Prostate gland (tissue), 2 donors: ENCODE results near the gene LRRC4C. TPM values are rescaled to one million over a fixed set of nuclear protein-coding genes. Genes with fewer than 3 reads are reported as not detected.

Experiments
- DNase-seq: peaks from one replicate; pipeline ENCODE4 v3.0.0-alpha.2; 2019; ENCODE audit warnings: low spot score
- H3K27ac ChIP-seq, 2 donors: fragments of 200-600 bp; sonication (generic); 2 replicates each; pipeline ENCODE4 v1.5.1; 2017 to 2019
- H3K27me3 ChIP-seq: fragments of 200-600 bp; sonication (generic); replicated peaks from 2 replicates; pipeline ENCODE4 v1.5.1; 2019; ENCODE audit not compliant: insufficient read depth
- H3K36me3 ChIP-seq, 2 donors: fragments of 200-600 bp; sonication (generic); 1 replicate in 1 of 2; 2 replicates in 1 of 2; pipeline versions ENCODE4 v1.5.1 to v1.8.1; 2017 to 2019
- H3K4me1 ChIP-seq: fragments of 200-600 bp; sonication (generic); replicated peaks from 2 replicates; pipeline ENCODE4 v1.5.1; 2019
- H3K4me3 ChIP-seq, 2 donors: fragments of 200-600 bp; sonication (generic); 2 replicates each; pipeline ENCODE4 v1.5.1; 2017 to 2019
- H3K9me3 ChIP-seq: fragments of 200-600 bp; sonication (generic); 2 replicates; pipeline ENCODE4 v1.5.1; 2017
- CTCF ChIP-seq, 4 experiments: fragments of 200-600 bp in 2 of 4; fragments of 450-650 bp in 2 of 4; sonication (generic) in 2 of 4; IDR thresholded peaks; 1 replicate in 3 of 4; 2 replicates in 1 of 4; pipeline ENCODE4 v1.5.1; 2016 to 2019; ENCODE audit warnings: antibody characterized with exemption in 4 of 4, mild to moderate bottlenecking in 2 of 4, moderate library complexity in 2 of 4
- POLR2A ChIP-seq: fragments of 450-650 bp; IDR thresholded peaks from one replicate; pipeline ENCODE4 v1.6.1; 2016; ENCODE audit warnings: antibody characterized with exemption, mild to moderate bottlenecking
- POLR2AphosphoS5 ChIP-seq: sonication (generic); formaldehyde crosslinking; IDR thresholded peaks from one replicate; pipeline ENCODE4 v1.6.1; 2017; ENCODE audit warnings: antibody characterized with exemption
- WGBS: methylation state at CpG from one replicate; pipeline ENCODE4 v1.1.5; 2018; 5-methylcytosine and 5-hydroxymethylcytosine counted together
- intact Hi-C: fragments of 100-400 bp; cut with DNase I; formaldehyde crosslinking; loops from one replicate; pipeline ENCODE4 v1.14.2; 2022
- total RNA-seq, 2 donors: library from RNA; depleted of rRNA; stranded (reverse); fragments of >200 nt; gene quantifications; one replicate each; pipeline ENCODE4 v1.1.0, GENCODE V29; 2016

Gene LRRC4C
- total RNA-seq, 2 donors from 2014 or later: 0.28 TPM; not detected in 1

GRCh38 chr11:40444151-40444550, 1015.3 kb downstream of the LRRC4C start:
- intact Hi-C loops: no loop called here
- no peak overlapping the region for H3K4me3 ChIP-seq
- no peaks in the 10 kb centered on the region for H3K9me3 ChIP-seq
- no peak for TF ChIP-seq POLR2AphosphoS5
- no peak for TF ChIP-seq CTCF (IDR thresholded peaks at IDR 0.05)
- no peak for TF ChIP-seq POLR2A
- WGBS: 94% methylated on average over 1 of the region's 1 CpG
- H3K4me1 ChIP-seq: no peaks in the 10 kb centered on the region
- no peaks in the 10 kb centered on the region for H3K27me3 ChIP-seq
- no peaks in the 10 kb centered on the region for H3K36me3 ChIP-seq
- DNase-seq: no peak
- H3K27ac ChIP-seq: no peak overlapping the region

DNA sequence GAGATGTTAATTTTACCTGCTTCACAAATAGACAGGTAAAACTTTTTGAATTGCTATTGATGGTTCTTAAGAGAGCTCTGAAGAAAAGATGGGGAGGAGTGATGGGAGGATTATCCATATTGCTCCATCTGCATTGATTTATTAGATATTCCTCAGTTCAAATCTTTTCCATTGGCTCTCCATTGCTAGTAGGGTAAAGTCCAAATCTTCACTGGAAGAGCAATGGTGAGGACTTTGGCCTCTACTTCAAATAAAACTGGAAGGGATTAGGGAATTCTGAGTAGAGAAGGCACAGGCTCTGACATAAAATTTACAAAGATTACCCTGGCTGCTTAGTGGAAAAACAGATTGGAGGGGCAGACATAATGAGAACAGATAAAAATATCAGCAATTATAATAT, 1024.1 kb downstream of the LRRC4C start:
- Histone ChIP-seq H3K4me1 (no peaks in the 10 kb centered on the region), H3K4me3 (no peak overlapping the region), H3K27me3 (no peaks in the 10 kb centered on the region), H3K27ac (no peak overlapping the region), H3K9me3 (no peaks in the 10 kb centered on the region), H3K36me3 (no peaks in the 10 kb centered on the region)
- TF ChIP-seq CTCF (IDR thresholded peaks at IDR 0.05) (no peak), POLR2AphosphoS5 (no peak), POLR2A (no peak)
- no peak for DNase-seq
- intact Hi-C loops: no loop called here

GRCh38 chr11:40434926-40435325, 1024.5 kb downstream of the LRRC4C start:
- DNase-seq: no peak
- Histone ChIP-seq H3K4me3 (no peak overlapping the region), H3K9me3 (no peaks in the 10 kb centered on the region), H3K27ac (no peak overlapping the region), H3K27me3 (no peaks in the 10 kb centered on the region), H3K36me3 (no peaks in the 10 kb centered on the region), H3K4me1 (no peaks in the 10 kb centered on the region)
- 94% methylated on average over 2 of the region's 2 CpGs for WGBS
- intact Hi-C loops: no loop called here
- no peak for TF ChIP-seq POLR2AphosphoS5
- TF ChIP-seq POLR2A: no peak
- no peak for TF ChIP-seq CTCF (IDR thresholded peaks at IDR 0.05)

DNA sequence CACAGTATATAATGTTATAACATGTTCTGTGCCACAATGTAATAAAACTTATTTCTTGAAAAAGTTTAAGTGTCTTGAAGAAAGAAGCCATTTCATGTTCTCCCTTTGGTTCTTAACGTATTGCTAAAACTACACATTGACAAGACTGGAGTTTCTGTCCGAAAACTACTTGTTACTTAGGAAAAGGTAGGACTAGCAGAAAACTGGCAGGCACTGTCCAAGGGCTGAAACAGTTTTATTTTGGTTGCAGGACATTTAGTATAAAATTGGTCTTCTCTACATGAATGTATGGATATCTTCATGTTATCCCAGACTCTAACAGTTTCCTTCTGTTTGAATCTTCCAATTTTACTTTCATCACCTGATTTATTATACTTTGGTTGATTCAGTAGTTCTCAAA, 1027.1 kb downstream of the LRRC4C start:
- 89% methylated on average over 2 of the region's 2 CpGs for WGBS
- TF ChIP-seq POLR2A: no peak
- Histone ChIP-seq H3K4me1 (no peaks in the 10 kb centered on the region), H3K27ac (no peak overlapping the region), H3K36me3 (no peaks in the 10 kb centered on the region), H3K4me3 (no peak overlapping the region), H3K9me3 (no peaks in the 10 kb centered on the region), H3K27me3 (no peaks in the 10 kb centered on the region)
- intact Hi-C loops: no loop called here
- DNase-seq: no peak

DNA sequence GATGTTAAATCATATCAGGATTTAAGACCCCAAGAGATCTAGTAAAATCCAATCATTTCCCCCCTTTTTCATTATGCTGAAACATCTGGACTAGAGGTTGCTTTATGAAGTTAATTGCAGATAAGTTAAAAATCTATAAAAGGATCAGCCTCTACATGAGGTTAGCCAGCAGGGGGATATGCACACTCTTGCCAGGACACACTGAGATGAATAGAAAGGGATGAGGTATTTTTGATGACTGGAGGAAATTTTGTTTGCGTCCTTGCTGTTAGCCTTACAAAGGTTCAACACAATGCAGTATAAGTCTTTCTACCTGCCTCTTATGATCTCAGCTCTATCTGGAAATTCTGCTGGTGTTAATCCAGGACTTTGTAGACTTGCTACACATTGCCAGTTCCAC, 1034.3 kb downstream of the LRRC4C start:
- intact Hi-C loops: no loop called here
- H3K27ac ChIP-seq: no peak overlapping the region

More for the DNA sequence above, 1034.3 kb downstream of the LRRC4C start:
- Histone ChIP-seq H3K4me3 (no peak overlapping the region), H3K36me3 (no peaks in the 10 kb centered on the region), H3K9me3 (no peaks in the 10 kb centered on the region), H3K27me3 (no peaks in the 10 kb centered on the region), H3K4me1 (no peaks in the 10 kb centered on the region)
- TF ChIP-seq POLR2AphosphoS5 (no peak), CTCF (IDR thresholded peaks at IDR 0.05) (no peak), POLR2A (no peak)
- WGBS: 82% methylated on average over 1 of the region's 1 CpG
- no peak for DNase-seq
